H9 (cell line): Measurements from ENCODE around the gene SEMA6A. TPM values are rescaled to one million over a fixed set of nuclear protein-coding genes. Genes with fewer than 3 reads are reported as not detected.

Experiments
- DNase-seq: peaks from one replicate; pipeline ENCODE4 v3.0.0-alpha.2; 2017
- H2AFZ ChIP-seq: one replicate; pipeline ENCODE4 v1.6.1; 2013; ENCODE audit warnings: mild to moderate bottlenecking, low read length, control low read depth, moderate library complexity
- H2AK5ac ChIP-seq: 2 replicates; pipeline ENCODE4 v1.6.1; 2013; ENCODE audit warnings: low read length, control low read depth, mixed read lengths; ENCODE audit not compliant: insufficient read length
- H2BK120ac ChIP-seq: one replicate; pipeline ENCODE4 v1.6.1; 2013; ENCODE audit warnings: low read depth, mild to moderate bottlenecking, low read length, control low read depth, inconsistent platforms; ENCODE audit not compliant: poor library complexity, severe bottlenecking
- H2BK12ac ChIP-seq: 2 replicates; pipeline ENCODE4 v1.6.1; 2013; ENCODE audit warnings: low read length, control low read depth, mixed read lengths, low read depth; ENCODE audit not compliant: insufficient read length
- H2BK15ac ChIP-seq: 2 replicates; pipeline ENCODE4 v1.6.1; 2013; ENCODE audit warnings: low read depth, low read length, control low read depth
- H2BK20ac ChIP-seq: one replicate; pipeline ENCODE4 v1.6.1; 2013; ENCODE audit warnings: low read depth, mild to moderate bottlenecking, low read length, control low read depth, inconsistent platforms; ENCODE audit not compliant: poor library complexity, severe bottlenecking
- H2BK5ac ChIP-seq: 2 replicates; pipeline ENCODE4 v1.6.1; 2013; ENCODE audit warnings: low read length, control low read depth, mixed read lengths; ENCODE audit not compliant: insufficient read length
- H3K14ac ChIP-seq: 2 replicates; pipeline ENCODE4 v1.6.1; 2013; ENCODE audit warnings: low read length, control low read depth; ENCODE audit not compliant: insufficient read depth
- H3K18ac ChIP-seq: 2 replicates; pipeline ENCODE4 v1.6.1; 2013; ENCODE audit warnings: low read depth, mild to moderate bottlenecking, mixed read lengths, low read length, control low read depth; ENCODE audit not compliant: insufficient read length
- H3K23ac ChIP-seq: 2 replicates; pipeline ENCODE4 v1.6.1; 2013; ENCODE audit warnings: low read length, control low read depth, mixed read lengths, low read depth; ENCODE audit not compliant: insufficient read length
- H3K23me2 ChIP-seq: 2 replicates; pipeline ENCODE4 v1.6.1; 2013; ENCODE audit warnings: low read depth, mild to moderate bottlenecking, mixed read lengths, low read length, control low read depth; ENCODE audit not compliant: insufficient read length, poor library complexity, severe bottlenecking
- H3K27ac ChIP-seq: 2 replicates; pipeline ENCODE4 v1.5.1; 2013; ENCODE audit warnings: low read length, control low read depth, mixed read lengths, low read depth; ENCODE audit not compliant: insufficient read length
- H3K27me3 ChIP-seq: 2 replicates; pipeline ENCODE4 v1.6.1; 2013; ENCODE audit warnings: low read length, control low read depth, inconsistent platforms; ENCODE audit not compliant: insufficient read depth
- H3K4ac ChIP-seq: 2 replicates; pipeline ENCODE4 v1.6.1; 2013; ENCODE audit warnings: low read depth, mild to moderate bottlenecking, control low read depth, inconsistent platforms, low read length, moderate library complexity
- H3K4me1 ChIP-seq: 2 replicates; pipeline ENCODE4 v1.6.1; 2013; ENCODE audit warnings: low read length, control low read depth, inconsistent platforms; ENCODE audit not compliant: insufficient read depth
- H3K4me2 ChIP-seq: 2 replicates; pipeline ENCODE4 v1.6.1; 2013; ENCODE audit warnings: low read length, control low read depth, mixed read lengths; ENCODE audit not compliant: insufficient read length, insufficient read depth
- H3K56ac ChIP-seq: 2 replicates; pipeline ENCODE4 v1.6.1; 2013; ENCODE audit warnings: low read depth, mild to moderate bottlenecking, mixed read lengths, low read length, control low read depth; ENCODE audit not compliant: insufficient read length
- H3K79me1 ChIP-seq: 2 replicates; pipeline ENCODE4 v1.6.1; 2013; ENCODE audit warnings: low read depth, mild to moderate bottlenecking, moderate library complexity, low read length, control low read depth, inconsistent platforms; ENCODE audit not compliant: insufficient read depth, poor library complexity, severe bottlenecking
- H3K79me2 ChIP-seq: 2 replicates; pipeline ENCODE4 v1.6.1; 2013; ENCODE audit warnings: low read length, control low read depth, inconsistent platforms; ENCODE audit not compliant: insufficient read depth
- H3K9ac ChIP-seq: 2 replicates; pipeline ENCODE4 v1.6.1; 2013; ENCODE audit warnings: low read length, control low read depth, mixed read lengths; ENCODE audit not compliant: insufficient read length; ENCODE audit errors: extremely low read depth
- H3K9me3 ChIP-seq: one replicate; pipeline ENCODE4 v1.6.1; 2013; ENCODE audit warnings: low read depth, low read length, inconsistent platforms; ENCODE audit not compliant: control insufficient read depth
- H3T11ph ChIP-seq: one replicate; pipeline ENCODE4 v1.6.1; 2013; ENCODE audit warnings: mild to moderate bottlenecking, low read length, control low read depth, inconsistent platforms
- H4K20me1 ChIP-seq: one replicate; pipeline ENCODE4 v1.6.1; 2013; ENCODE audit not compliant: control insufficient read depth, insufficient read length, insufficient read depth
- H4K5ac ChIP-seq: 2 replicates; pipeline ENCODE4 v1.6.1; 2013; ENCODE audit warnings: low read depth, mild to moderate bottlenecking, mixed read lengths, low read length, control low read depth; ENCODE audit not compliant: insufficient read length
- H4K8ac ChIP-seq: replicated peaks from 2 replicates; pipeline ENCODE4 v1.6.1; 2013; ENCODE audit warnings: low read length, control low read depth, mixed read lengths, low read depth; ENCODE audit not compliant: insufficient read length
- H4K91ac ChIP-seq: 2 replicates; pipeline ENCODE4 v1.6.1; 2013; ENCODE audit warnings: low read depth, mild to moderate bottlenecking, moderate library complexity, mixed read lengths, low read length, control low read depth; ENCODE audit not compliant: insufficient read length
- H3K27ac Mint-ChIP-seq, 3 experiments: 2 replicates in 2 of 3; 3 replicates in 1 of 3; pipeline ENCODE4 v1.8.0; 2020 to 2021; ENCODE audit warnings: mixed read lengths in 3 of 3, mild to moderate bottlenecking in 1 of 3, moderate library complexity in 1 of 3
- H3K27me3 Mint-ChIP-seq: 2 replicates; pipeline ENCODE4 v1.8.0; 2021; ENCODE audit warnings: low read depth, mild to moderate bottlenecking, moderate library complexity, mixed read lengths
- H3K36me3 Mint-ChIP-seq, 3 experiments: 2 replicates in 2 of 3; 3 replicates in 1 of 3; pipeline ENCODE4 v1.8.0; 2020 to 2021; ENCODE audit warnings: low read depth in 3 of 3, mixed read lengths in 3 of 3; ENCODE audit not compliant: insufficient read depth in 1 of 3
- H3K4me1 Mint-ChIP-seq, 2 experiments: 2 replicates each; pipeline ENCODE4 v1.8.0; 2020; ENCODE audit warnings: mixed read lengths in 2 of 2
- H3K4me3 Mint-ChIP-seq, 2 experiments: 2 replicates in 1 of 2; 3 replicates in 1 of 2; pipeline ENCODE4 v1.8.0; 2020 to 2021; ENCODE audit warnings: mild to moderate bottlenecking in 2 of 2, mixed read lengths in 2 of 2, moderate library complexity in 1 of 2
- H3K9me3 Mint-ChIP-seq, 2 experiments: 2 replicates in 1 of 2; 3 replicates in 1 of 2; pipeline ENCODE4 v1.8.0; 2020; ENCODE audit warnings: mild to moderate bottlenecking in 2 of 2, mixed read lengths in 2 of 2, moderate library complexity in 1 of 2
- CTCF ChIP-seq: fragments of 200-600 bp; sonication (generic); conservative IDR thresholded peaks from 3 replicates; pipeline ENCODE4 v1.8.0; 2021; ENCODE audit warnings: antibody characterized with exemption, mild to moderate bottlenecking
- WGBS: extraction: QIAGEN DNeasy Blood & Tissue Kit; methylation state at CpG from one replicate; pipeline ENCODE4 v1.1.7; 2013; ENCODE audit warnings: missing lambda C conversion rate, low lambda C conversion rate, mixed read lengths; ENCODE audit not compliant: insufficient read length; ENCODE audit errors: extremely low coverage; 5-methylcytosine and 5-hydroxymethylcytosine counted together
- total RNA-seq: library from RNA; stranded (reverse); gene quantifications from 2 replicates; pipeline ENCODE4 v1.2.1, GENCODE V29; 2021

Gene SEMA6A
- total RNA-seq, 1 experiment from 2014 or later, result 354 TPM

GRCh38 chr5:116440457-116441001 is 134.1 kb downstream of the SEMA6A start:
- H3K14ac ChIP-seq, result no peak overlapping the region
- H4K5ac ChIP-seq, result no peak overlapping the region
- no peak for DNase-seq
- H3K27ac Mint-ChIP-seq, result no peak overlapping the region
- no CpG with 5 or more reads among the region's 5 CpGs for WGBS
- H3K79me1 ChIP-seq, result no peaks in the 10 kb centered on the region
- H2BK12ac ChIP-seq, result no peak overlapping the region
- no peak overlapping the region for H3K27ac ChIP-seq
- no peaks in the 10 kb centered on the region for H4K20me1 ChIP-seq
- H4K8ac ChIP-seq, result no peak overlapping the region
- H2AK5ac ChIP-seq, result no peak overlapping the region
- no peak overlapping the region for H3K9ac ChIP-seq
- no peaks in the 10 kb centered on the region for H3K23me2 ChIP-seq
- no peak overlapping the region for H3K18ac ChIP-seq
- H3K4me1 Mint-ChIP-seq, result peaks cover 71 to 83% of the 10 kb centered on the region in 2 experiments
- peaks cover 50% of the 10 kb centered on the region for H3K27me3 Mint-ChIP-seq
- no peaks in the 10 kb centered on the region for H3K79me2 ChIP-seq
- no peak overlapping the region for H3K4me2 ChIP-seq
- H2BK120ac ChIP-seq, result no peak overlapping the region
- H2BK20ac ChIP-seq, result no peak overlapping the region
- H3K4ac ChIP-seq, result no peak overlapping the region
- no peaks in the 10 kb centered on the region; a peak in 1 of 5 replicates for H3K9me3 Mint-ChIP-seq
- TF ChIP-seq CTCF, result no peak
- no peak overlapping the region for H3K56ac ChIP-seq
- H2BK15ac ChIP-seq, result no peak overlapping the region
- H3K23ac ChIP-seq, result no peak overlapping the region
- no peak overlapping the region for H3T11ph ChIP-seq
- H4K91ac ChIP-seq, result no peak overlapping the region
- peaks cover 6 to 18% (median 9%) of the 10 kb centered on the region in 3 experiments; a peak in 6 of 7 replicates for H3K36me3 Mint-ChIP-seq
- no peak overlapping the region for H2AFZ ChIP-seq
- H3K9me3 ChIP-seq, result no peaks in the 10 kb centered on the region
- H3K4me1 ChIP-seq, result peaks cover 5% of the 10 kb centered on the region
- H2BK5ac ChIP-seq, result no peak overlapping the region
- 0 out of 2 replicates have a peak, but pooled peaks cover 2% of the 10 kb centered on the region for H3K27me3 ChIP-seq
- H3K4me3 Mint-ChIP-seq, result no peak overlapping the region
